A673 (cell line): ENCODE data around the gene TCEAL7.
"Not testable (repeated sequence)": the region's sequence is repeated elsewhere in the genome, so short reads cannot be mapped to it uniquely, and the experiment has no call there.

Source experiments
- EZH2 ChIP-seq: fragments of 200-600 bp; sonication (generic); IDR thresholded peaks from 2 replicates; pipeline ENCODE4 v1.6.1; 2017; ENCODE audit warnings: borderline replicate concordance, low read depth, mild to moderate bottlenecking, mixed read lengths, antibody characterized with exemption, low read length; ENCODE audit not compliant: poor library complexity, severe bottlenecking
- TF ChIP-seq, protein P1 (sequence below): fragments of 300-800, 200-600 bp; sonication (generic); conservative IDR thresholded peaks from 2 replicates; pipeline ENCODE4 v1.5.1; 2017; ENCODE audit warnings: low read depth, mild to moderate bottlenecking, antibody characterized with exemption, low read length, moderate library complexity, mixed read lengths

GRCh38 chrX:103305666-103306065 lies 24.4 kb upstream of the TCEAL7 start:
- TF ChIP-seq, protein P1, sequence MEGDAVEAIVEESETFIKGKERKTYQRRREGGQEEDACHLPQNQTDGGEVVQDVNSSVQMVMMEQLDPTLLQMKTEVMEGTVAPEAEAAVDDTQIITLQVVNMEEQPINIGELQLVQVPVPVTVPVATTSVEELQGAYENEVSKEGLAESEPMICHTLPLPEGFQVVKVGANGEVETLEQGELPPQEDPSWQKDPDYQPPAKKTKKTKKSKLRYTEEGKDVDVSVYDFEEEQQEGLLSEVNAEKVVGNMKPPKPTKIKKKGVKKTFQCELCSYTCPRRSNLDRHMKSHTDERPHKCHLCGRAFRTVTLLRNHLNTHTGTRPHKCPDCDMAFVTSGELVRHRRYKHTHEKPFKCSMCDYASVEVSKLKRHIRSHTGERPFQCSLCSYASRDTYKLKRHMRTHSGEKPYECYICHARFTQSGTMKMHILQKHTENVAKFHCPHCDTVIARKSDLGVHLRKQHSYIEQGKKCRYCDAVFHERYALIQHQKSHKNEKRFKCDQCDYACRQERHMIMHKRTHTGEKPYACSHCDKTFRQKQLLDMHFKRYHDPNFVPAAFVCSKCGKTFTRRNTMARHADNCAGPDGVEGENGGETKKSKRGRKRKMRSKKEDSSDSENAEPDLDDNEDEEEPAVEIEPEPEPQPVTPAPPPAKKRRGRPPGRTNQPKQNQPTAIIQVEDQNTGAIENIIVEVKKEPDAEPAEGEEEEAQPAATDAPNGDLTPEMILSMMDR = not testable (repeated sequence)
- not testable (repeated sequence) for TF ChIP-seq EZH2
